ENCODE data around the gene DPP6.

GRCh38 chr7:154610903-154611302, 558.7 kb downstream of the DPP6 start:
- TF ChIP-seq CTCF (IDR thresholded peaks at IDR 0.05 in 8 of 11, conservative IDR thresholded peaks at IDR 0.05 in 3 of 11) (no peak), POLR2A (IDR thresholded peaks at IDR 0.05) (no peak), POLR2AphosphoS5 (IDR thresholded peaks at IDR 0.05) (no peak)
